ENCODE results near the gene TMEM114. TPM values are rescaled to one million over a fixed set of nuclear protein-coding genes. Genes with fewer than 3 reads are reported as not detected.

TMEM114 gene
- total RNA-seq, 1 donor from 2014 or later: not detected

- Histone ChIP-seq H3K27ac (no peak overlapping the region), H3K27me3 (no peaks in the 10 kb centered on the region), H3K4me1 (peaks cover 10 to 11% of the 10 kb centered on the region in 2 donors), H3K9me3 (no peaks in the 10 kb centered on the region), H3K4me3 (no peak overlapping the region), H3K36me3 (peaks cover 2 to 5% of the 10 kb centered on the region in 2 donors)
- intact Hi-C loops (cut with DNase I): loop anchor here (1.0 to 5.0 kb wide), 5 partner anchors 49 to 247 kb away; partner anchors contain the start of genes ABAT, CARHSP1, PMM2 and TMEM186
- no peak for DNase-seq (ENCODE audit: low spot score in 2 of 2)
- TF ChIP-seq, protein P1, sequence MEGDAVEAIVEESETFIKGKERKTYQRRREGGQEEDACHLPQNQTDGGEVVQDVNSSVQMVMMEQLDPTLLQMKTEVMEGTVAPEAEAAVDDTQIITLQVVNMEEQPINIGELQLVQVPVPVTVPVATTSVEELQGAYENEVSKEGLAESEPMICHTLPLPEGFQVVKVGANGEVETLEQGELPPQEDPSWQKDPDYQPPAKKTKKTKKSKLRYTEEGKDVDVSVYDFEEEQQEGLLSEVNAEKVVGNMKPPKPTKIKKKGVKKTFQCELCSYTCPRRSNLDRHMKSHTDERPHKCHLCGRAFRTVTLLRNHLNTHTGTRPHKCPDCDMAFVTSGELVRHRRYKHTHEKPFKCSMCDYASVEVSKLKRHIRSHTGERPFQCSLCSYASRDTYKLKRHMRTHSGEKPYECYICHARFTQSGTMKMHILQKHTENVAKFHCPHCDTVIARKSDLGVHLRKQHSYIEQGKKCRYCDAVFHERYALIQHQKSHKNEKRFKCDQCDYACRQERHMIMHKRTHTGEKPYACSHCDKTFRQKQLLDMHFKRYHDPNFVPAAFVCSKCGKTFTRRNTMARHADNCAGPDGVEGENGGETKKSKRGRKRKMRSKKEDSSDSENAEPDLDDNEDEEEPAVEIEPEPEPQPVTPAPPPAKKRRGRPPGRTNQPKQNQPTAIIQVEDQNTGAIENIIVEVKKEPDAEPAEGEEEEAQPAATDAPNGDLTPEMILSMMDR (IDR thresholded peaks at IDR 0.05): no peak
These were observed 30.2 kb upstream of the TMEM114 start for GRCh38 chr16:8620535-8620934.

GRCh38 chr16:8619671-8620370 lies 29.5 kb upstream of the TMEM114 start:
- intact Hi-C loops (cut with DNase I): loop anchor here (1.0 to 5.0 kb wide), 5 partner anchors 49 to 247 kb away; partner anchors contain the start of genes ABAT, CARHSP1, PMM2 and TMEM186
- Histone ChIP-seq H3K27me3 (no peaks in the 10 kb centered on the region), H3K4me3 (no peak overlapping the region), H3K27ac (no peak overlapping the region), H3K9me3 (no peaks in the 10 kb centered on the region), H3K36me3 (no peaks in the 10 kb centered on the region), H3K4me1 (peaks cover 10 to 11% of the 10 kb centered on the region in 2 donors)
- DNase-seq (ENCODE audit: low spot score in 2 of 2): no peak
- TF ChIP-seq, protein P1 (IDR thresholded peaks at IDR 0.05): no peak

- no peak overlapping the region for H3K27ac ChIP-seq
- H3K36me3 ChIP-seq: no peaks in the 10 kb centered on the region
- TF ChIP-seq, protein P1 (IDR thresholded peaks at IDR 0.05): no peak
- H3K27me3 ChIP-seq: no peaks in the 10 kb centered on the region
- intact Hi-C loops (cut with DNase I): no loop called here
- no peaks in the 10 kb centered on the region for H3K9me3 ChIP-seq
- H3K4me1 ChIP-seq: no peaks in the 10 kb centered on the region
- no peak overlapping the region for H3K4me3 ChIP-seq
- no peak for DNase-seq (ENCODE audit: low spot score in 2 of 2)
These were observed 24.2 kb upstream of the TMEM114 start for GRCh38 chr16:8614435-8615029.

GRCh38 chr16:8611886-8612600 lies 21.7 kb upstream of the TMEM114 start:
- intact Hi-C loops (cut with DNase I): no loop called here
- Histone ChIP-seq H3K9me3 (no peaks in the 10 kb centered on the region), H3K36me3 (no peaks in the 10 kb centered on the region), H3K27me3 (no peaks in the 10 kb centered on the region), H3K4me1 (no peaks in the 10 kb centered on the region), H3K27ac (no peak overlapping the region), H3K4me3 (no peak overlapping the region)
- no peak for DNase-seq (ENCODE audit: low spot score in 2 of 2)
- TF ChIP-seq, protein P1 (IDR thresholded peaks at IDR 0.05): no peak

DNA sequence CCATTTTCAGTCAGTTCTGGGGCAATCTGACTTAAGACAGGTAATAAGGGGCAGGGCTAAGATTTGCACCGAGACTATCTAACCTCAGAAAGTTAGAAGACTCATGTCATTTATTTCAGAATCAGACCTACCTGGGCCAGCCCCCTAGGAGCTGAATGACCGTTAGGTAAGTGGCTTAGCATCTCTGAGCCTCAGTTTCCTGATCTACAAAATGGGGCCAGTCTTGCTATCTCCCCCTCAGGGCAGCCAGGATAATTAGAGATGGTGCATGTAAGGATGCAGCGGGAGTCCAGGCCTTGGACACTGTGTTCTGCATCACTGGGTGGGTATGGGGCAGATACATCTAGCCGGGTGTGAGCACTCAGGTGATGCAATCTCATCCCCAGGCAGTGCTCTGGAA lies 20.8 kb upstream of the TMEM114 start:
- TF ChIP-seq, protein P1 (IDR thresholded peaks at IDR 0.05): no peak
- Histone ChIP-seq H3K36me3 (no peaks in the 10 kb centered on the region), H3K27ac (no peak overlapping the region), H3K27me3 (no peaks in the 10 kb centered on the region), H3K4me3 (no peak overlapping the region), H3K4me1 (no peaks in the 10 kb centered on the region), H3K9me3 (no peaks in the 10 kb centered on the region)
- no peak for DNase-seq (ENCODE audit: low spot score in 2 of 2)
- intact Hi-C loops (cut with DNase I): no loop called here
